HL-60/S4 (cell line): ENCODE results near the gene ZMIZ1.

Source experiments
- in situ Hi-C: fragments of 300-500 bp; cut with MboI; formaldehyde crosslinking; loops from 2 replicates; pipeline ENCODE4 v1.14.3; 2022; ENCODE audit warnings: low sequenced_read_pairs

The ZMIZ1 gene

GRCh38 chr10:79136236-79137005 is 67.7 kb downstream of the ZMIZ1 start:
- in situ Hi-C loops, result no loop called here

GRCh38 chr10:79137300-79137756 is 68.6 kb downstream of the ZMIZ1 start:
- in situ Hi-C loops, result no loop called here

- in situ Hi-C loops, result no loop called here
Observed at GRCh38 chr10:79137826-79138225, 69.1 kb downstream of the ZMIZ1 start.

- in situ Hi-C loops, result no loop called here
Observed at GRCh38 chr10:79138449-79139123, 69.8 kb downstream of the ZMIZ1 start.

GRCh38 chr10:79139124-79139835 is 70.5 kb downstream of the ZMIZ1 start:
- in situ Hi-C loops, result no loop called here

- in situ Hi-C loops, result no loop called here
Observed at GRCh38 chr10:79140085-79140793, 71.5 kb downstream of the ZMIZ1 start.

GRCh38 chr10:79140855-79141254 is 72.1 kb downstream of the ZMIZ1 start:
- in situ Hi-C loops, result no loop called here

GRCh38 chr10:79142064-79142491 is 73.3 kb downstream of the ZMIZ1 start:
- in situ Hi-C loops, result no loop called here

GRCh38 chr10:79142522-79143309 is 74.0 kb downstream of the ZMIZ1 start:
- in situ Hi-C loops, result no loop called here

- in situ Hi-C loops, result no loop called here
Observed at GRCh38 chr10:79143879-79144278, 75.1 kb downstream of the ZMIZ1 start.

- in situ Hi-C loops, result no loop called here
Observed at GRCh38 chr10:79144351-79145173, 75.8 kb downstream of the ZMIZ1 start.

GRCh38 chr10:79145174-79145483 is 76.4 kb downstream of the ZMIZ1 start:
- in situ Hi-C loops, result no loop called here

- in situ Hi-C loops, result no loop called here
Observed at GRCh38 chr10:79145517-79146470, 77.0 kb downstream of the ZMIZ1 start.

- in situ Hi-C loops, result no loop called here
Observed at GRCh38 chr10:79146611-79147130, 77.9 kb downstream of the ZMIZ1 start.

GRCh38 chr10:79147306-79147705 is 78.5 kb downstream of the ZMIZ1 start:
- in situ Hi-C loops, result no loop called here

GRCh38 chr10:79147796-79148451 is 79.2 kb downstream of the ZMIZ1 start:
- in situ Hi-C loops, result no loop called here

- in situ Hi-C loops, result no loop called here
Observed at GRCh38 chr10:79148452-79149344, 79.9 kb downstream of the ZMIZ1 start.
